Liver (tissue), 3 donors: ENCODE data around the gene LLGL1.

ENCODE experiments used
- ATF3 ChIP-seq: IDR thresholded peaks from 2 replicates; pipeline ENCODE4 v1.6.1; 2016; ENCODE audit warnings: antibody characterized with exemption
- CTCF ChIP-seq: fragments of 150-350 bp; IDR thresholded peaks from 2 replicates; pipeline ENCODE4 v1.5.1; 2017; ENCODE audit warnings: improper control_type of control experiment, low read depth, low read length; ENCODE audit not compliant: missing input control
- FOXA1 ChIP-seq: IDR thresholded peaks from 2 replicates; pipeline ENCODE4 v1.6.1; 2016; ENCODE audit warnings: antibody characterized with exemption
- GABPA ChIP-seq, 2 donors: IDR thresholded peaks in 1 of 2; conservative IDR thresholded peaks in 1 of 2; 2 replicates each; pipeline ENCODE4 v1.6.1; 2016; ENCODE audit warnings: antibody characterized with exemption in 2 of 2, mild to moderate bottlenecking in 1 of 2, moderate library complexity in 1 of 2
- HNF4G ChIP-seq: IDR thresholded peaks from 2 replicates; pipeline ENCODE4 v1.6.1; 2016; ENCODE audit warnings: antibody characterized with exemption
- JUND ChIP-seq, 2 donors: IDR thresholded peaks; 2 replicates each; pipeline ENCODE4 v1.6.1; 2016; ENCODE audit warnings: antibody characterized with exemption in 2 of 2
- MAX ChIP-seq: IDR thresholded peaks from 2 replicates; pipeline ENCODE4 v1.6.1; 2016; ENCODE audit warnings: antibody characterized with exemption
- RAD21 ChIP-seq, 2 donors: IDR thresholded peaks; 2 replicates each; pipeline ENCODE4 v1.6.1; 2016; ENCODE audit warnings: antibody characterized with exemption in 2 of 2, mild to moderate bottlenecking in 2 of 2
- REST ChIP-seq: IDR thresholded peaks from 2 replicates; pipeline ENCODE4 v1.6.1; 2016; ENCODE audit warnings: antibody characterized with exemption, mild to moderate bottlenecking
- RXRA ChIP-seq, 2 donors: IDR thresholded peaks; 2 replicates each; pipeline ENCODE4 v1.6.1; 2017 to 2018; ENCODE audit warnings: antibody characterized with exemption in 2 of 2, mild to moderate bottlenecking in 1 of 2
- SP1 ChIP-seq: IDR thresholded peaks from 2 replicates; pipeline ENCODE4 v1.6.1; 2018; ENCODE audit warnings: antibody characterized with exemption, mild to moderate bottlenecking
- TAF1 ChIP-seq: conservative IDR thresholded peaks from 2 replicates; pipeline ENCODE4 v1.6.1; 2016; ENCODE audit warnings: antibody characterized with exemption, mild to moderate bottlenecking
- YY1 ChIP-seq: IDR thresholded peaks from 2 replicates; pipeline ENCODE4 v1.6.1; 2016; ENCODE audit warnings: antibody characterized with exemption, mild to moderate bottlenecking
- ZBTB33 ChIP-seq: IDR thresholded peaks from 2 replicates; pipeline ENCODE4 v1.6.1; 2016; ENCODE audit warnings: antibody characterized with exemption
- donor health status: healthy.
- donor health status: healthy.

- TF ChIP-seq CTCF, result no peak
- no peak for TF ChIP-seq RAD21 (IDR thresholded peaks at IDR 0.05)
- no peak for TF ChIP-seq HNF4G
- no peak for TF ChIP-seq YY1
- no peak for TF ChIP-seq ZBTB33
- no peak for TF ChIP-seq RXRA (IDR thresholded peaks at IDR 0.05)
- no peak for TF ChIP-seq TAF1
- no peak for TF ChIP-seq ATF3
- TF ChIP-seq MAX, result no peak
- TF ChIP-seq GABPA (IDR thresholded peaks at IDR 0.05 in 1 of 2, conservative IDR thresholded peaks at IDR 0.05 in 1 of 2), result no peak
- TF ChIP-seq JUND (IDR thresholded peaks at IDR 0.05), result no peak
- TF ChIP-seq SP1, result no peak
- no peak for TF ChIP-seq FOXA1
- no peak for TF ChIP-seq REST
These were observed 328 bp downstream of the LLGL1 start for GRCh38 chr17:18225642-18226283.
